Keratinocyte (primary cell): ENCODE results near the gene SNX6. TPM values are rescaled to one million over a fixed set of nuclear protein-coding genes. Genes with fewer than 3 reads are reported as not detected.

Source experiments
- DNase-seq: peaks from one replicate; pipeline ENCODE4 v3.0.0-alpha.2; 2011; ENCODE audit warnings: low read depth, missing footprints, low spot score
- FAIRE-seq: peaks from 2 replicates; lab custom pipeline; 2011; peaks lifted over from hg19 to GRCh38; lab: Jason Lieb, UNC
- H2AFZ ChIP-seq: 2 replicates; pipeline ENCODE4 v1.6.0; 2012; ENCODE audit warnings: low read length, control low read depth, inconsistent platforms; ENCODE audit not compliant: control insufficient read depth
- H3K27ac ChIP-seq: 2 replicates; pipeline ENCODE4 v1.5.1; 2011; ENCODE audit warnings: low read length; ENCODE audit not compliant: control insufficient read depth, insufficient read depth
- H3K27me3 ChIP-seq: 3 replicates; pipeline ENCODE4 v1.6.0; 2011; ENCODE audit warnings: low read length; ENCODE audit not compliant: control insufficient read depth, insufficient read depth; ENCODE audit errors: extremely low read depth
- H3K36me3 ChIP-seq, 2 experiments: 2 replicates in 1 of 2; 3 replicates in 1 of 2; pipeline ENCODE4 v1.5.1; 2011; ENCODE audit warnings: low read length in 2 of 2, mild to moderate bottlenecking in 1 of 2; ENCODE audit not compliant: control insufficient read depth in 2 of 2, insufficient read depth in 2 of 2; ENCODE audit errors: extremely low read depth in 1 of 2
- H3K4me1 ChIP-seq: 3 replicates; pipeline ENCODE4 v1.5.1; 2011; ENCODE audit warnings: low read length; ENCODE audit not compliant: control insufficient read depth, insufficient read depth; ENCODE audit errors: extremely low read depth
- H3K4me2 ChIP-seq: 3 replicates; pipeline ENCODE4 v1.6.0; 2011; ENCODE audit warnings: low read depth, low read length; ENCODE audit not compliant: control insufficient read depth, insufficient read depth; ENCODE audit errors: extremely low read depth
- H3K4me3 ChIP-seq, 3 experiments: fragments of 200-600 bp in 1 of 3; sonication (generic) in 1 of 3; 2 replicates in 2 of 3; 3 replicates in 1 of 3; pipeline ENCODE4 v1.5.1; 2011 to 2016; ENCODE audit warnings: low read length in 3 of 3, mild to moderate bottlenecking in 3 of 3, control low read depth in 2 of 3, inconsistent platforms in 1 of 3, low read depth in 1 of 3, mixed read lengths in 1 of 3, mixed run types in 1 of 3, moderate library complexity in 1 of 3; ENCODE audit not compliant: control insufficient read depth in 2 of 3, insufficient read depth in 2 of 3; ENCODE audit errors: extremely low read depth in 1 of 3
- H3K79me2 ChIP-seq: 2 replicates; pipeline ENCODE4 v1.6.0; 2012; ENCODE audit warnings: low read length; ENCODE audit not compliant: control insufficient read depth, insufficient read depth
- H3K9ac ChIP-seq: 3 replicates; pipeline ENCODE4 v1.6.0; 2011; ENCODE audit warnings: low read length; ENCODE audit not compliant: control insufficient read depth, insufficient read depth; ENCODE audit errors: extremely low read depth
- H3K9me1 ChIP-seq: 3 replicates; pipeline ENCODE4 v1.6.0; 2011; ENCODE audit warnings: low read length; ENCODE audit not compliant: control insufficient read depth, insufficient read depth; ENCODE audit errors: extremely low read depth
- H3K9me3 ChIP-seq: 2 replicates; pipeline ENCODE4 v1.5.1; 2012; ENCODE audit warnings: low read depth, low read length; ENCODE audit not compliant: control insufficient read depth
- H4K20me1 ChIP-seq: 3 replicates; pipeline ENCODE4 v1.6.0; 2011; ENCODE audit warnings: low read length; ENCODE audit not compliant: control insufficient read depth, insufficient read depth; ENCODE audit errors: extremely low read depth
- CTCF ChIP-seq, 3 experiments: IDR thresholded peaks in 1 of 3; conservative IDR thresholded peaks in 1 of 3; optimal IDR thresholded peaks in 1 of 3; 2 replicates in 2 of 3; 3 replicates in 1 of 3; pipeline versions ENCODE3 to v1.5.1; 2011; ENCODE audit warnings: low read length in 3 of 3, mild to moderate bottlenecking in 3 of 3, moderate library complexity in 2 of 3, control low read depth in 1 of 3, inconsistent platforms in 1 of 3; ENCODE audit not compliant: insufficient read depth in 2 of 3; ENCODE audit errors: extremely low read depth in 1 of 3
- EZH2 ChIP-seq: IDR thresholded peaks from one replicate; pipeline ENCODE4 v1.6.1; 2012; ENCODE audit warnings: inconsistent platforms, mild to moderate bottlenecking, low read length, moderate library complexity
- dilution Hi-C: fragments of 300-500 bp; cut with MboI; formaldehyde crosslinking; loops from one replicate; pipeline ENCODE4 v1.7.0; 2020; ENCODE audit warnings: low sequenced_read_pairs; ENCODE audit not compliant: extremely low pct_ligation_motif_present
- polyA plus RNA-seq, 5 experiments: library from polyadenylated mRNA; depleted of rRNA in 3 of 5; stranded (reverse) in 3 of 5; stranded (forward) in 1 of 5; unstranded in 1 of 5; fragments of >200 nt; gene quantifications; 1 replicate in 1 of 5; 2 replicates in 3 of 5; 3 replicates in 1 of 5; pipeline versions ENCODE4 v1.2.1 to v1.2.3, GENCODE V29; 2011 to 2012; ENCODE audit warnings: missing spikeins in 2 of 5, low read depth in 1 of 5, low replicate concordance in 1 of 5

Gene SNX6
- polyA plus RNA-seq, 1 donor (not counting 4 experiments of a cell fraction or from before 2014, with no cell fraction given) = 137 TPM

- DNase-seq (no peak), FAIRE-seq (no peak)
- Histone ChIP-seq H3K9ac (no peak overlapping the region), H3K27ac (no peak overlapping the region), H2AFZ (no peak overlapping the region), H3K79me2 (no peaks in the 10 kb centered on the region), H3K4me1 (peaks cover 23% of the 10 kb centered on the region), H3K4me3 (no peak overlapping the region), H3K9me3 (no peaks in the 10 kb centered on the region), H3K9me1 (no peaks in the 10 kb centered on the region), H4K20me1 (no peaks in the 10 kb centered on the region), H3K4me2 (no peak overlapping the region), H3K36me3 (no peaks in the 10 kb centered on the region), H3K27me3 (no peaks in the 10 kb centered on the region)
- TF ChIP-seq CTCF (optimal IDR thresholded peaks at IDR 0.05 in 1 of 3, IDR thresholded peaks at IDR 0.05 in 1 of 3, conservative IDR thresholded peaks at IDR 0.05 in 1 of 3; ENCODE audit: extremely low read depth in 1 of 3, insufficient read depth in 2 of 3, low read length in 3 of 3) = no peak
- TF ChIP-seq EZH2 = no peak
- dilution Hi-C loops = no loop called here
These were observed 19.4 kb upstream of the SNX6 start for GRCh38 chr14:34649344-34649743.

GRCh38 chr14:34646570-34647255 lies 16.8 kb upstream of the SNX6 start:
- Histone ChIP-seq H3K27me3 (no peaks in the 10 kb centered on the region), H3K9ac (no peak overlapping the region), H3K79me2 (no peaks in the 10 kb centered on the region), H3K4me3 (no peak overlapping the region), H3K27ac (no peak overlapping the region), H3K4me2 (no peak overlapping the region), H3K9me3 (no peaks in the 10 kb centered on the region), H3K4me1 (peaks cover 23% of the 10 kb centered on the region), H4K20me1 (no peaks in the 10 kb centered on the region), H3K36me3 (no peaks in the 10 kb centered on the region), H2AFZ (no peak overlapping the region), H3K9me1 (no peaks in the 10 kb centered on the region)
- dilution Hi-C loops = no loop called here
- DNase-seq (no peak), FAIRE-seq (no peak)
- TF ChIP-seq CTCF (optimal IDR thresholded peaks at IDR 0.05 in 1 of 3, IDR thresholded peaks at IDR 0.05 in 1 of 3, conservative IDR thresholded peaks at IDR 0.05 in 1 of 3; ENCODE audit: extremely low read depth in 1 of 3, insufficient read depth in 2 of 3, low read length in 3 of 3) (no peak), EZH2 (no peak)
